Peyer's patch (tissue), 4 donors: ENCODE measurements around the gene COMMD6.

Experiments
- CTCF ChIP-seq, 6 experiments: fragments of 450-650 bp in 4 of 6; fragments of 200-600 bp in 2 of 6; sonication (generic) in 1 of 6; IDR thresholded peaks; one replicate each; pipeline ENCODE4 v1.5.1; 2017 to 2019; ENCODE audit warnings: antibody characterized with exemption in 6 of 6, mild to moderate bottlenecking in 3 of 6, moderate library complexity in 1 of 6
- POLR2A ChIP-seq, 2 donors: fragments of 450-650 bp; IDR thresholded peaks; one replicate each; pipeline ENCODE4 v1.5.1; 2017; ENCODE audit warnings: antibody characterized with exemption in 2 of 2, mild to moderate bottlenecking in 2 of 2, moderate library complexity in 2 of 2

- no peak for TF ChIP-seq POLR2A (IDR thresholded peaks at IDR 0.05)
- no peak for TF ChIP-seq CTCF (IDR thresholded peaks at IDR 0.05)
Measured at GRCh38 chr13:75480671-75481175, 56.9 kb downstream of the COMMD6 start.
